K562 (cell line): ENCODE results near the gene SRMS. TPM values are rescaled to one million over a fixed set of nuclear protein-coding genes. Genes with fewer than 3 reads are reported as not detected.

Source experiments
- ATAC-seq: fragments of 200-7000 bp; cut with Tn5 transposase; 3 replicates; pipeline ENCODE4 v1.9.1; 2020; ENCODE audit warnings: moderate library complexity
- BruUV-seq: library from RNA; stranded (reverse); fragments of 400-500 nt; replicated peaks from 2 replicates; lab custom pipeline; 2021; lab: Mats Ljungman, UMichigan
- CTCF ChIA-PET: fragments of 300-600 bp; formaldehyde crosslinking; extraction: SDS; loops from one replicate; lab custom pipeline; 2021; ENCODE audit warnings: low intra/inter-chr PET ratio; lab: Yijun Ruan, JAX
- POLR2A ChIA-PET: fragments of 300-600, 350-650 bp; sonication (Branson Sonifier 250); formaldehyde crosslinking; extraction: SDS; loops from one replicate; lab custom pipeline; 2021; ENCODE audit warnings: antibody characterized with exemption, inconsistent platforms; lab: Yijun Ruan, JAX
- DNase-seq, 4 experiments: peaks; one replicate each; pipeline versions ENCODE4 v3.0.0 to v3.0.0-alpha.2; 2011 to 2018; ENCODE audit warnings: low spot score in 3 of 4, mixed read lengths in 3 of 4; ENCODE audit errors: extremely low read depth in 1 of 4
- FAIRE-seq: peaks from 2 replicates; lab custom pipeline; 2011; peaks lifted over from hg19 to GRCh38; lab: Jason Lieb, UNC
- H2AFZ ChIP-seq: 2 replicates; pipeline ENCODE4 v1.6.0; 2011; ENCODE audit warnings: low read depth, low read length, control low read depth, inconsistent platforms
- H3K27ac ChIP-seq: fragments of 200-600 bp; 3 replicates; pipeline ENCODE4 v1.8.0; 2011; ENCODE audit warnings: low read depth, mild to moderate bottlenecking, control low read depth, inconsistent platforms, low read length, moderate library complexity, mixed read lengths; ENCODE audit errors: extremely low read depth
- H3K27me3 ChIP-seq, 2 experiments: fragments of 300-600 bp in 1 of 2; 2 replicates in 1 of 2; 3 replicates in 1 of 2; pipeline versions ENCODE4 v1.6.0 to v1.8.0; 2011; ENCODE audit warnings: inconsistent platforms in 2 of 2, low read length in 2 of 2, mild to moderate bottlenecking in 1 of 2, mixed read lengths in 1 of 2, moderate library complexity in 1 of 2; ENCODE audit not compliant: control insufficient read depth in 2 of 2, insufficient read depth in 2 of 2
- H3K36me3 ChIP-seq: fragments of 300-600 bp; 3 replicates; pipeline ENCODE4 v1.8.0; 2011; ENCODE audit warnings: mild to moderate bottlenecking, low read length, inconsistent platforms; ENCODE audit not compliant: control insufficient read depth, insufficient read depth
- H3K4me1 ChIP-seq, 2 experiments: fragments of 200-600 bp in 1 of 2; replicated peaks in 1 of 2; 2 replicates in 1 of 2; 3 replicates in 1 of 2; pipeline versions ENCODE4 v1.5.1 to v1.8.0; 2011; ENCODE audit warnings: inconsistent platforms in 2 of 2, low read length in 2 of 2, mild to moderate bottlenecking in 1 of 2, mixed read lengths in 1 of 2, moderate library complexity in 1 of 2; ENCODE audit not compliant: control insufficient read depth in 2 of 2, insufficient read depth in 2 of 2
- H3K4me2 ChIP-seq: 2 replicates; pipeline ENCODE4 v1.6.1; 2011; ENCODE audit warnings: low read length, control low read depth, inconsistent platforms, mixed read lengths; ENCODE audit not compliant: insufficient read depth
- H3K4me3 ChIP-seq: fragments of 200-600 bp; sonication (generic), shearing (Covaris generic); 2 replicates; pipeline ENCODE4 v1.5.1; 2016; ENCODE audit warnings: control low read depth, inconsistent platforms
- H3K79me2 ChIP-seq: fragments of 200-600 bp; 3 replicates; pipeline ENCODE4 v1.8.0; 2011; ENCODE audit warnings: low read length, inconsistent platforms; ENCODE audit not compliant: control insufficient read depth, insufficient read depth
- H3K9ac ChIP-seq, 2 experiments: 2 replicates each; pipeline versions ENCODE4 v1.6.0 to v1.6.1; 2011; ENCODE audit warnings: low read depth in 2 of 2, low read length in 2 of 2, control low read depth in 1 of 2, inconsistent platforms in 1 of 2, mild to moderate bottlenecking in 1 of 2, mixed read lengths in 1 of 2; ENCODE audit not compliant: insufficient read depth in 1 of 2
- H3K9me1 ChIP-seq: one replicate; pipeline ENCODE4 v1.6.0; 2011; ENCODE audit warnings: inconsistent platforms, mild to moderate bottlenecking, low read length, moderate library complexity; ENCODE audit not compliant: control insufficient read depth, insufficient read depth
- H3K9me3 ChIP-seq: replicated peaks from 2 replicates; pipeline ENCODE4 v1.5.1; 2011; ENCODE audit warnings: low read depth, low read length, inconsistent platforms; ENCODE audit not compliant: control insufficient read depth, insufficient read depth
- H4K20me1 ChIP-seq: replicated peaks from 2 replicates; pipeline ENCODE4 v1.6.1; 2011; ENCODE audit warnings: low read length, inconsistent platforms, mixed read lengths; ENCODE audit not compliant: control insufficient read depth, insufficient read depth
- BCOR ChIP-seq: fragments of 450-650 bp; IDR thresholded peaks from 2 replicates; pipeline ENCODE4 v1.6.1; 2016
- CHCHD3 ChIP-seq: fragments of 250-450 bp; sonication (Bioruptor Pico); IDR thresholded peaks from 2 replicates; pipeline ENCODE4 v2.1.2; 2022; ENCODE audit warnings: mild to moderate bottlenecking
- CHD2 ChIP-seq: IDR thresholded peaks from 2 replicates; pipeline ENCODE4 v1.6.1; 2011; ENCODE audit warnings: low read depth, low read length
- DPF2 ChIP-seq: fragments of 450-650 bp; IDR thresholded peaks from 2 replicates; pipeline ENCODE4 v1.6.1; 2016
- GABPB2 ChIP-seq: fragments of 250-450 bp; sonication (Bioruptor Pico); conservative IDR thresholded peaks from 2 replicates; pipeline ENCODE4 v1.5.1; 2021; ENCODE audit warnings: mild to moderate bottlenecking
- GTF3C2 ChIP-seq: IDR thresholded peaks from 3 replicates; pipeline ENCODE4 v1.6.1; 2011; ENCODE audit warnings: borderline replicate concordance, mild to moderate bottlenecking, moderate library complexity; ENCODE audit not compliant: insufficient read length; ENCODE audit errors: extremely low read depth
- HDAC3 ChIP-seq: fragments of 450-650 bp; IDR thresholded peaks from 2 replicates; pipeline ENCODE4 v1.6.1; 2018; ENCODE audit warnings: borderline replicate concordance, mild to moderate bottlenecking, moderate library complexity; ENCODE audit not compliant: partially characterized antibody
- POLR2H ChIP-seq: IDR thresholded peaks from 2 replicates; pipeline ENCODE4 v1.6.1; 2016; ENCODE audit warnings: missing genetic modification characterization, low read depth, mild to moderate bottlenecking, control low read depth, missing compliant biosample characterization, moderate library complexity
- SP1 ChIP-seq: sonication (generic); formaldehyde crosslinking; IDR thresholded peaks from 2 replicates; pipeline ENCODE4 v1.8.1; 2022; ENCODE audit warnings: mild to moderate bottlenecking, missing genetic modification reagents
- SREBF1 ChIP-seq: fragments of 150-350 bp; IDR thresholded peaks from 2 replicates; pipeline ENCODE4 v1.6.1; 2014; ENCODE audit warnings: antibody characterized with exemption, low read depth, low read length, borderline replicate concordance
- ZBTB1 ChIP-seq: sonication (generic); formaldehyde crosslinking; IDR thresholded peaks from 2 replicates; pipeline ENCODE4 v1.8.1; 2023; ENCODE audit warnings: missing genetic modification reagents, low read depth, mild to moderate bottlenecking, borderline replicate concordance
- ZBTB17 ChIP-seq: fragments of 450-650 bp; formaldehyde crosslinking; IDR thresholded peaks from 2 replicates; pipeline ENCODE4 v1.4.0; 2020; ENCODE audit warnings: mild to moderate bottlenecking
- ZNF398 ChIP-seq: fragments of 250-450 bp; sonication (Bioruptor Pico); IDR thresholded peaks from 2 replicates; pipeline ENCODE4 v1.8.0; 2021; ENCODE audit warnings: moderate library complexity, mild to moderate bottlenecking, inconsistent platforms
- WGBS: fragments of 100-300 bp; shearing (Covaris generic); methylation state at CpG from one replicate; pipeline ENCODE4 v1.1.6; 2016; ENCODE audit warnings: low coverage, mixed read lengths; ENCODE audit not compliant: insufficient coverage; ENCODE audit errors: missing lambda C conversion rate; 5-methylcytosine and 5-hydroxymethylcytosine counted together
- in situ Hi-C: fragments of 300-500 bp; cut with MboI; formaldehyde crosslinking; loops from 4 replicates; pipeline ENCODE4 v1.15.0; 2018; ENCODE audit warnings: inconsistent platforms, mixed read lengths
- intact Hi-C: fragments of 100-400 bp; cut with micrococcal nuclease; formaldehyde crosslinking; loops from 2 replicates; pipeline ENCODE4 v1.14.2; 2022
- polyA plus RNA-seq, 8 experiments: library from polyadenylated mRNA; depleted of rRNA in 4 of 8; stranded (reverse) in 5 of 8; unstranded in 3 of 8; fragments of >200 nt; fragmentation: Nextera tagmentation in 2 of 8; fragmentation: Illumina TruSeq in 1 of 8; extraction: Ambion mirVana in 2 of 8; extraction: Trizol in 1 of 8; gene quantifications; 2 replicates each; pipeline versions ENCODE4 v1.2.1 to v1.2.3, GENCODE V29; 2011 to 2014; ENCODE audit warnings: inconsistent platforms in 1 of 8, missing spikeins in 1 of 8
- total RNA-seq, 7 experiments: library from RNA; depleted of rRNA in 6 of 7; stranded (reverse); fragments of >200 nt in 6 of 7; fragmentation: Illumina TruSeq in 2 of 7; extraction: Trizol in 2 of 7; gene quantifications; 2 replicates each; pipeline versions ENCODE4 v1.2.1 to v1.2.3, GENCODE V29; 2011 to 2021; ENCODE audit warnings: low replicate concordance in 1 of 7

Gene SRMS
- total and polyA plus RNA-seq, 9 of the 15 experiments (the other 6 are each of a cell fraction or from before 2014, with no cell fraction given), result 0.07 TPM; not detected in 8

DNA sequence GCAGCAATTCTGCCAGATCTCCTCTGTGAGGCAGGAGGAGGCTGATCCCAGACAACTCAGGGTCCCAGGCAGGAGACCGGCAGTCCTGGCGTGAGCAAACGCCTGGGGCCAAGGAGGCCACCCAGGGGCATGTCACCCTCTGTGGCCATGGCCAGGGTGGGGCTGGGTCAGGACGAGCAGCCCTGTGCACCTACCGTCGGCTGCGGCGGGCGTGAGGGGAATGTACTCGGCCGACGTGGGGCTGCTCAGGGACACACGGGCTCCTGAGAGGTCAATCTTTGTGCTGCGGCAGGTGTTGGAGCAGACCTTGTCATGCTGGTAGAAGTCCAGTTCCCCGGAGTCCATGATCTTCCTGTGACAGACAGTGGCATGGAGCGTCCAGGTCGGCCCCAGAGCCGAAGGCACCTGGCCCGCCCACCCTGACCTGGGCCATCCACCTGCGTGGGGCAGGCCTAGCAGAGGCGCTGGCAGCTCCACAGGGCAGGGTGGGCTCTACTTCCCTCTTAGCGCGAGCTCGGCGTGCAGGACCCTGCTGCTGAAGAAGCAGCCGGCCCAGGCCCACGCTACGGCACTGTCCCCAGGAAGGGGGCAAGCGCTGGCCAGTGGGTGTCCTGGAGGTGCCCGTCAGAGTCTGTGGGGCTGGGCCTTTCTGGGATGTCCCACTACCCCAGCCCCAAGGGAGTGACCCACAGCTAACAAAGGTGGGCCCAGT, 48.0 kb upstream of the SRMS start:
- CTCF ChIA-PET, result no interaction called here
- WGBS, result 85% methylated on average over 25 of the region's 30 CpGs
- H4K20me1 ChIP-seq, result no peaks in the 10 kb centered on the region

More for the DNA sequence above, 48.0 kb upstream of the SRMS start:
- H3K9ac ChIP-seq, result peak overlapping the region in 1 of 2 experiments; percentile 45; a peak in 2 of 4 replicates
- no peak overlapping the region for H3K4me2 ChIP-seq
- FAIRE-seq (no peak), DNase-seq (no peak), ATAC-seq (no peak)
- no peak overlapping the region for H3K27ac ChIP-seq
- POLR2A ChIA-PET, result interaction anchor here (0.5 to 1.2 kb wide), 3 partner anchors 11 to 23 kb away, joined by 3 to 4 read pairs (median 3); no protein-coding TSS in a partner anchor
- no peaks in the 10 kb centered on the region for H3K79me2 ChIP-seq
- peaks cover 49% of the 10 kb centered on the region; the same call in 2 of the 3 replicates for H3K36me3 ChIP-seq
- BruUV-seq, result no TSS peak
- no peak overlapping the region for H2AFZ ChIP-seq
- in situ Hi-C loops (no loop called here), intact Hi-C loops (no loop called here)
- peaks cover 0 to 10% of the 10 kb centered on the region in 2 experiments; a peak in 2 of 5 replicates for H3K4me1 ChIP-seq
- no peaks in the 10 kb centered on the region for H3K9me3 ChIP-seq
- H3K9me1 ChIP-seq, result peaks cover 9% of the 10 kb centered on the region
- H3K27me3 ChIP-seq, result no peaks in the 10 kb centered on the region
- TF ChIP-seq ZNF398 (CRISPR knock-in tag) (no peak), BCOR (no peak), CHCHD3 (CRISPR knock-in tag) (no peak), DPF2 (no peak), POLR2H (tag) (no peak), ZBTB1 (CRISPR knock-in tag) (no peak), SP1 (CRISPR knock-in tag) (no peak), CHD2 (no peak), SREBF1 (no peak), GTF3C2 (no peak), GABPB2 (no peak), ZBTB17 (CRISPR knock-in tag) (no peak), HDAC3 (no peak)
- no peak overlapping the region for H3K4me3 ChIP-seq
